Lower leg skin (tissue), 4 donors: ENCODE data around the gene SPRR2B. TPM values are rescaled to one million over a fixed set of nuclear protein-coding genes. Genes with fewer than 3 reads are reported as not detected.
"Not testable (repeated sequence)": the region's sequence is repeated elsewhere in the genome, so short reads cannot be mapped to it uniquely, and the experiment has no call there.

Experiments
- DNase-seq, 2 donors: peaks; one replicate each; pipeline ENCODE4 v3.0.0-alpha.2; 2019; ENCODE audit warnings: low spot score in 2 of 2
- H3K4me3 ChIP-seq: fragments of 200-600 bp; sonication (generic); 2 replicates; pipeline ENCODE4 v1.5.1; 2017; ENCODE audit warnings: mild to moderate bottlenecking, low read depth; ENCODE audit not compliant: poor library complexity, severe bottlenecking
- CTCF ChIP-seq, 3 donors: fragments of 450-650 bp; IDR thresholded peaks; one replicate each; pipeline ENCODE4 v1.5.1; 2016; ENCODE audit warnings: antibody characterized with exemption in 3 of 3, mild to moderate bottlenecking in 3 of 3, moderate library complexity in 2 of 3
- POLR2A ChIP-seq, 2 donors: fragments of 450-650 bp; IDR thresholded peaks; one replicate each; pipeline ENCODE4 v1.6.1; 2016 to 2017; ENCODE audit warnings: antibody characterized with exemption in 2 of 2, mild to moderate bottlenecking in 1 of 2, moderate library complexity in 1 of 2
- WGBS, 2 donors: methylation state at CpG; one replicate each; pipeline ENCODE4 v1.1.5; 2018; 5-methylcytosine and 5-hydroxymethylcytosine counted together
- intact Hi-C: fragments of 100-400 bp; cut with DNase I; formaldehyde crosslinking; loops from one replicate; pipeline ENCODE4 v1.15.0; 2023; ENCODE audit warnings: low total_unique reads
- total RNA-seq, 4 donors: library from RNA; depleted of rRNA; stranded (reverse); fragments of >200 nt; gene quantifications; one replicate each; pipeline ENCODE4 v1.1.0, GENCODE V29; 2016

SPRR2B gene
- total RNA-seq, 4 donors from 2014 or later = 1.7 to 13.6 TPM; not detected in 2

GRCh38 chr1:153030895-153031294, 40.5 kb downstream of the SPRR2B start, which contains the start of gene SPRR1B:
Gene SPRR1B (plus strand): TSS chr1:153031203. CDS start chr1:153032346, 1,143 bp downstream.
- DNase-seq = no peak
- no peak for TF ChIP-seq CTCF (IDR thresholded peaks at IDR 0.05)
- no peak for TF ChIP-seq POLR2A (IDR thresholded peaks at IDR 0.05)
- H3K4me3 ChIP-seq = no peak within 1 kb of the TSS
- intact Hi-C loops = no loop called here

- DNase-seq = no peak
- H3K4me3 ChIP-seq = no peak overlapping the region
- 60 to 62% methylated on average over 1 of the region's 1 CpG for WGBS, 2 donors
- TF ChIP-seq CTCF (IDR thresholded peaks at IDR 0.05) (no peak), POLR2A (IDR thresholded peaks at IDR 0.05) (no peak)
- intact Hi-C loops = no loop called here
Observed at GRCh38 chr1:153028766-153029165, 42.6 kb downstream of the SPRR2B start.

GRCh38 chr1:153025797-153026196, 45.6 kb downstream of the SPRR2B start:
- WGBS, 2 donors = 55 to 59% methylated on average over 1 of the region's 1 CpG
- H3K4me3 ChIP-seq = no peak overlapping the region
- DNase-seq = no peak
- TF ChIP-seq POLR2A (IDR thresholded peaks at IDR 0.05) (no peak), CTCF (IDR thresholded peaks at IDR 0.05) (no peak)
- intact Hi-C loops = no loop called here

- no peak overlapping the region for H3K4me3 ChIP-seq
- DNase-seq = no peak
- TF ChIP-seq CTCF (IDR thresholded peaks at IDR 0.05) = no peak
- TF ChIP-seq POLR2A (IDR thresholded peaks at IDR 0.05) = no peak
- WGBS, 2 donors = 78 to 89% methylated on average over 1 of the region's 1 CpG
- intact Hi-C loops = no loop called here
Observed at GRCh38 chr1:153024413-153024812, 47.0 kb downstream of the SPRR2B start.

GRCh38 chr1:153023109-153023508, 48.3 kb downstream of the SPRR2B start:
- intact Hi-C loops = no loop called here
- 88 to 96% methylated on average over 7 of the region's 7 CpGs for WGBS, 2 donors
- no peak for DNase-seq
- no peak overlapping the region for H3K4me3 ChIP-seq
- TF ChIP-seq POLR2A (IDR thresholded peaks at IDR 0.05) = no peak
- TF ChIP-seq CTCF (IDR thresholded peaks at IDR 0.05) = no peak

GRCh38 chr1:153022340-153022739, 49.1 kb downstream of the SPRR2B start:
- intact Hi-C loops, H3K4me3 ChIP-seq: not testable (repeated sequence)
- 58 to 63% methylated on average over 9 of the region's 9 CpGs for WGBS, 2 donors

GRCh38 chr1:153021829-153022228, 49.6 kb downstream of the SPRR2B start:
- intact Hi-C loops, DNase-seq, H3K4me3 ChIP-seq: not testable (repeated sequence)
- 49 to 55% methylated on average over 2 of the region's 2 CpGs for WGBS, 2 donors

More at GRCh38 chr1:153022340-153022739, 49.1 kb downstream of the SPRR2B start:
- DNase-seq = not testable (repeated sequence)
